RWPE1 (cell line): Measurements from ENCODE around the gene SPATA6L.
"Not testable (repeated sequence)": the region's sequence is repeated elsewhere in the genome, so short reads cannot be mapped to it uniquely, and the experiment has no call there.

Experiments
- CTCF ChIA-PET: fragments of 350-600 bp; sonication (Branson Sonifier 250); formaldehyde crosslinking; extraction: SDS; loops from one replicate; lab custom pipeline; 2021; lab: Yijun Ruan, JAX
- POLR2A ChIA-PET: fragments of 400-600 bp; formaldehyde crosslinking; extraction: SDS; loops from one replicate; lab custom pipeline; 2020; ENCODE audit warnings: antibody characterized with exemption; ENCODE audit not compliant: low non-redundant PET; lab: Yijun Ruan, JAX
- DNase-seq: peaks from one replicate; pipeline ENCODE4 v3.0.0; 2012; ENCODE audit warnings: low spot score
- H3K27ac ChIP-seq: fragments of 450-650 bp; 2 replicates; pipeline ENCODE4 v1.5.1; 2017
- CTCF ChIP-seq: fragments of 450-650 bp; conservative IDR thresholded peaks from 2 replicates; pipeline ENCODE4 v1.5.1; 2017; ENCODE audit warnings: low read depth, mild to moderate bottlenecking

SPATA6L gene

GRCh38 chr9:4617752-4618151 lies 48.5 kb downstream of the SPATA6L start:
- ChIA-PET POLR2A (no interaction called here), CTCF (no interaction called here)
- no peak for TF ChIP-seq CTCF
- DNase-seq, result no peak
- no peak overlapping the region for H3K27ac ChIP-seq

- ChIA-PET CTCF (no interaction called here), POLR2A (no interaction called here)
- DNase-seq, result no peak
- TF ChIP-seq CTCF, result no peak
- no peak overlapping the region for H3K27ac ChIP-seq
Observed at GRCh38 chr9:4615778-4616177, 50.5 kb downstream of the SPATA6L start.

- CTCF ChIA-PET, result no interaction called here
- POLR2A ChIA-PET, result no interaction called here
- no peak for DNase-seq
- no peak for TF ChIP-seq CTCF
- no peak overlapping the region for H3K27ac ChIP-seq
Observed at GRCh38 chr9:4615251-4615650, 51.0 kb downstream of the SPATA6L start.

GRCh38 chr9:4614627-4615026 lies 51.7 kb downstream of the SPATA6L start:
- ChIA-PET CTCF (interaction anchor here (0.7 kb wide), 1 partner anchor 10 kb away, joined by 3 read pairs; no protein-coding TSS in a partner anchor), POLR2A (no interaction called here)
- DNase-seq, result no peak
- TF ChIP-seq CTCF, result no peak
- H3K27ac ChIP-seq, result no peak overlapping the region

DNA sequence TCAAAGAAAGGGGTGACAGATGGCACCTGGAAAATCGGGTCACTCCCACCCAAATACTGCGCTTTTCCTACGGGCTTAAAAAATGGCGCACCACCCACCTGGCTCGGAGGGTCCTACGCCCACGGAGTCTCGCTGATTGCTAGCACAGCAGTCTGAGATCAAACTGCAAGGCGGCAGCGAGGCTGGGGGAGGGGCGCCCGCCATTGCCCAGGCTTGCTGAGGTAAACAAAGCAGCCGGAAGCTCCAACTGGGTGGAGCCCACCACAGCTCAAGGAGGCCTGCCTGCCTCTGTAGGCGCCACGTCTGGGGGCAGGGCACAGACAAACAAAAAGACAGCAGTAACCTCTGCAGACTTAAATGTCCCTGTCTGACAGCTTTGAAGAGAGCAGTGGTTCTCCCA lies 60.2 kb downstream of the SPATA6L start:
- POLR2A ChIA-PET, H3K27ac ChIP-seq, DNase-seq: not testable (repeated sequence)
- CTCF ChIA-PET, result interaction anchor here (0.7 kb wide), 1 partner anchor 29 kb away, joined by 3 read pairs; no protein-coding TSS in a partner anchor

DNA sequence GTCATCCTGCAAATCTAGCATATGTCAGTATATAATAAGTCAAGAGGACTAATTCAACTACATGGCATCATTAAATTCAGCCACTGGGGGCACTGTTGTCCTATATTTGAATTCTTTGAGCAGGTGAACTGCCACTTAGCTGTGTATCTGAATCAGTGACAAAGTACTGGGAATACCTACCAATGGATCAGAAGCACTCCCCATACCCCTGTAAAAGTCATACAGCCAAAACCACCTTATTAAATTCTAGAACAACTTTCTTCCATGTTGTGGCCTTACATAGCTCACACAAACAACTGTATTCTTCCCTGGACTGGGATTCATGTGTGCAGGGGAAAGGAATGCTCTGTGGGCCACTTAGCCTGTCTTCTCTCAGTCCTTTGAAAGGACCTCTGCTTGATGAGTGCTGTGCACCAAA lies 61.6 kb downstream of the SPATA6L start:
- peak; percentile 61 for TF ChIP-seq CTCF
- ChIA-PET POLR2A (interaction anchor here (0.6 kb wide), 1 partner anchor 61 kb away, joined by 3 read pairs; no protein-coding TSS in a partner anchor), CTCF (interaction anchor here (0.6 to 0.7 kb wide), 3 partner anchors 10 to 1018 kb away, joined by 3 read pairs; no protein-coding TSS in a partner anchor)
- peak; percentile 14 for DNase-seq
- H3K27ac ChIP-seq, result no peak overlapping the region

DNA sequence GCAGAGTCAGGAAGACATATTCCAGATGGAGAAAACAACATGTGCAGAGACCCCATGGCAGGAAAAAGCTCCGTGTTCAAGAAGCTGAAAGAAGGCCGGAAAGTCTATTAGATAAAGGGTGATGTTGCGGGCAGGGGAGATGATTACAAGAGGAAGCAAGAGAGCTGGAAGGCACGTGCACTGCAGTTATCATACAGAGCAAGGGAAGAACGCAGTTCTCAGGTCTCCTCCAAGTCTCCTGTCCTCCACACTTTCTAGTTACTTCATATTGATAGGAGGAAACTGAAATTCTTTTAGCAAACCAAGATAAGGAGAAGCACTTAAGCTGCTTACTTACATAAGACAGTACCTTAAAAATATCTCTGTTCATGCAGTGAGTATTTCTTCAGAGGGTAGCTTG lies 62.5 kb downstream of the SPATA6L start:
- DNase-seq, result no peak
- H3K27ac ChIP-seq, result no peak overlapping the region
- ChIA-PET POLR2A (no interaction called here), CTCF (interaction anchor here (0.6 kb wide), 1 partner anchor 372 kb away, joined by 3 read pairs; no protein-coding TSS in a partner anchor)
- no peak for TF ChIP-seq CTCF
